Keratinocyte (primary cell): ENCODE results near the gene ESRP2. TPM values are rescaled to one million over a fixed set of nuclear protein-coding genes. Genes with fewer than 3 reads are reported as not detected.

Experiments
- DNase-seq: peaks from one replicate; pipeline ENCODE4 v3.0.0-alpha.2; 2011; ENCODE audit warnings: low read depth, missing footprints, low spot score
- FAIRE-seq: peaks from 2 replicates; lab custom pipeline; 2011; peaks lifted over from hg19 to GRCh38; lab: Jason Lieb, UNC
- H2AFZ ChIP-seq: 2 replicates; pipeline ENCODE4 v1.6.0; 2012; ENCODE audit warnings: low read length, control low read depth, inconsistent platforms; ENCODE audit not compliant: control insufficient read depth
- H3K27ac ChIP-seq: 2 replicates; pipeline ENCODE4 v1.5.1; 2011; ENCODE audit warnings: low read length; ENCODE audit not compliant: control insufficient read depth, insufficient read depth
- H3K27me3 ChIP-seq: 3 replicates; pipeline ENCODE4 v1.6.0; 2011; ENCODE audit warnings: low read length; ENCODE audit not compliant: control insufficient read depth, insufficient read depth; ENCODE audit errors: extremely low read depth
- H3K36me3 ChIP-seq, 2 experiments: 2 replicates in 1 of 2; 3 replicates in 1 of 2; pipeline ENCODE4 v1.5.1; 2011; ENCODE audit warnings: low read length in 2 of 2, mild to moderate bottlenecking in 1 of 2; ENCODE audit not compliant: control insufficient read depth in 2 of 2, insufficient read depth in 2 of 2; ENCODE audit errors: extremely low read depth in 1 of 2
- H3K4me1 ChIP-seq: 3 replicates; pipeline ENCODE4 v1.5.1; 2011; ENCODE audit warnings: low read length; ENCODE audit not compliant: control insufficient read depth, insufficient read depth; ENCODE audit errors: extremely low read depth
- H3K4me2 ChIP-seq: 3 replicates; pipeline ENCODE4 v1.6.0; 2011; ENCODE audit warnings: low read depth, low read length; ENCODE audit not compliant: control insufficient read depth, insufficient read depth; ENCODE audit errors: extremely low read depth
- H3K4me3 ChIP-seq, 3 experiments: fragments of 200-600 bp in 1 of 3; sonication (generic) in 1 of 3; 2 replicates in 2 of 3; 3 replicates in 1 of 3; pipeline ENCODE4 v1.5.1; 2011 to 2016; ENCODE audit warnings: low read length in 3 of 3, mild to moderate bottlenecking in 3 of 3, control low read depth in 2 of 3, inconsistent platforms in 1 of 3, low read depth in 1 of 3, mixed read lengths in 1 of 3, mixed run types in 1 of 3, moderate library complexity in 1 of 3; ENCODE audit not compliant: control insufficient read depth in 2 of 3, insufficient read depth in 2 of 3; ENCODE audit errors: extremely low read depth in 1 of 3
- H3K79me2 ChIP-seq: 2 replicates; pipeline ENCODE4 v1.6.0; 2012; ENCODE audit warnings: low read length; ENCODE audit not compliant: control insufficient read depth, insufficient read depth
- H3K9ac ChIP-seq: 3 replicates; pipeline ENCODE4 v1.6.0; 2011; ENCODE audit warnings: low read length; ENCODE audit not compliant: control insufficient read depth, insufficient read depth; ENCODE audit errors: extremely low read depth
- H3K9me1 ChIP-seq: 3 replicates; pipeline ENCODE4 v1.6.0; 2011; ENCODE audit warnings: low read length; ENCODE audit not compliant: control insufficient read depth, insufficient read depth; ENCODE audit errors: extremely low read depth
- H3K9me3 ChIP-seq: 2 replicates; pipeline ENCODE4 v1.5.1; 2012; ENCODE audit warnings: low read depth, low read length; ENCODE audit not compliant: control insufficient read depth
- H4K20me1 ChIP-seq: 3 replicates; pipeline ENCODE4 v1.6.0; 2011; ENCODE audit warnings: low read length; ENCODE audit not compliant: control insufficient read depth, insufficient read depth; ENCODE audit errors: extremely low read depth
- CTCF ChIP-seq, 3 experiments: IDR thresholded peaks in 1 of 3; conservative IDR thresholded peaks in 1 of 3; optimal IDR thresholded peaks in 1 of 3; 2 replicates in 2 of 3; 3 replicates in 1 of 3; pipeline versions ENCODE3 to v1.5.1; 2011; ENCODE audit warnings: low read length in 3 of 3, mild to moderate bottlenecking in 3 of 3, moderate library complexity in 2 of 3, control low read depth in 1 of 3, inconsistent platforms in 1 of 3; ENCODE audit not compliant: insufficient read depth in 2 of 3; ENCODE audit errors: extremely low read depth in 1 of 3
- EZH2 ChIP-seq: IDR thresholded peaks from one replicate; pipeline ENCODE4 v1.6.1; 2012; ENCODE audit warnings: inconsistent platforms, mild to moderate bottlenecking, low read length, moderate library complexity
- dilution Hi-C: fragments of 300-500 bp; cut with MboI; formaldehyde crosslinking; loops from one replicate; pipeline ENCODE4 v1.7.0; 2020; ENCODE audit warnings: low sequenced_read_pairs; ENCODE audit not compliant: extremely low pct_ligation_motif_present
- polyA plus RNA-seq, 5 experiments: library from polyadenylated mRNA; depleted of rRNA in 3 of 5; stranded (reverse) in 3 of 5; stranded (forward) in 1 of 5; unstranded in 1 of 5; fragments of >200 nt; gene quantifications; 1 replicate in 1 of 5; 2 replicates in 3 of 5; 3 replicates in 1 of 5; pipeline versions ENCODE4 v1.2.1 to v1.2.3, GENCODE V29; 2011 to 2012; ENCODE audit warnings: missing spikeins in 2 of 5, low read depth in 1 of 5, low replicate concordance in 1 of 5

ESRP2 gene
- polyA plus RNA-seq, 1 donor (not counting 4 experiments of a cell fraction or from before 2014, with no cell fraction given): 39.2 TPM

- Histone ChIP-seq H3K4me2 (no peak overlapping the region), H3K27me3 (no peaks in the 10 kb centered on the region), H3K27ac (no peak overlapping the region), H3K36me3 (peaks cover 37 to 55% of the 10 kb centered on the region in 2 experiments), H3K9me1 (no peaks in the 10 kb centered on the region), H3K4me1 (peaks cover 2% of the 10 kb centered on the region), H3K79me2 (peaks cover 11% of the 10 kb centered on the region), H3K9me3 (no peaks in the 10 kb centered on the region), H3K4me3 (no peak overlapping the region), H4K20me1 (peaks cover 11% of the 10 kb centered on the region), H2AFZ (no peak overlapping the region), H3K9ac (no peak overlapping the region)
- TF ChIP-seq CTCF (optimal IDR thresholded peaks at IDR 0.05 in 1 of 3, IDR thresholded peaks at IDR 0.05 in 1 of 3, conservative IDR thresholded peaks at IDR 0.05 in 1 of 3; ENCODE audit: extremely low read depth in 1 of 3, insufficient read depth in 2 of 3, low read length in 3 of 3): no peak
- no peak for TF ChIP-seq EZH2
- dilution Hi-C loops: no loop called here
- FAIRE-seq (no peak), DNase-seq (no peak)
Observed at GRCh38 chr16:68228652-68229051, 7.3 kb downstream of the ESRP2 start.

GRCh38 chr16:68227850-68228553 is 7.9 kb downstream of the ESRP2 start:
- Histone ChIP-seq H3K27me3 (no peaks in the 10 kb centered on the region), H3K9ac (no peak overlapping the region), H3K9me3 (no peaks in the 10 kb centered on the region), H3K4me2 (no peak overlapping the region), H3K9me1 (no peaks in the 10 kb centered on the region), H4K20me1 (peaks cover 6% of the 10 kb centered on the region), H3K27ac (no peak overlapping the region), H3K4me3 (no peak overlapping the region), H3K36me3 (peaks cover 35 to 50% of the 10 kb centered on the region in 2 experiments), H3K4me1 (no peaks in the 10 kb centered on the region), H3K79me2 (peaks cover 5% of the 10 kb centered on the region), H2AFZ (no peak overlapping the region)
- dilution Hi-C loops: no loop called here
- no peak for DNase-seq
- TF ChIP-seq EZH2: no peak
- FAIRE-seq: no peak
